Sigmoid colon (tissue), 4 donors: ENCODE measurements around the gene METTL26.

Experiments used
- CTCF ChIP-seq, 4 experiments: fragments of 450-650 bp in 3 of 4; fragments of 200-600 bp in 1 of 4; IDR thresholded peaks; one replicate each; pipeline ENCODE4 v1.5.1; 2016 to 2019; ENCODE audit warnings: antibody characterized with exemption in 4 of 4, mild to moderate bottlenecking in 3 of 4, moderate library complexity in 2 of 4
- EP300 ChIP-seq, 4 donors: sonication (generic); formaldehyde crosslinking; IDR thresholded peaks; one replicate each; pipeline ENCODE4 v1.6.1; 2017; ENCODE audit warnings: antibody characterized with exemption in 4 of 4
- POLR2A ChIP-seq, 2 donors: fragments of 450-650 bp; IDR thresholded peaks; one replicate each; pipeline ENCODE4 v1.6.1; 2016; ENCODE audit warnings: antibody characterized with exemption in 2 of 2, mild to moderate bottlenecking in 2 of 2, moderate library complexity in 2 of 2

DNA sequence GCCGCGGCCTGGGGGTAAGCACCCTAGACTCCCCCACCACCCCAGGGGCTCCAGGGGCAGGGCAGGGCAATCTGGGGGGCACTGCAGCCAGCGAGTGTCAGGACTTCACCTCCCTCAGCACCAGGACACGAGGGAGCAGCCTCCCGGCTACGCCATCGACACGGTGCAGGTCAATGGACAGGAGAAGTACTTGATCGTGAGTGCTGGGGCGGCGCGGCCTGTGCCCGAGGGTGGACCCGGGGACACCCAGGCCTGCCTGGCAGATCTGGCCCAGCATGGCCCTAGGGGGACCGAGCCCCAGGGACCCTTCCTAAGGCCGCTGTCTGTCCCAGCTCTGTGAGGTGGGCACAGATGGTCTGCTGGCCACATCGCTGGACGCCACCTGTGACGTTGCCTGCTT lies 36.3 kb upstream of the METTL26 start:
- TF ChIP-seq POLR2A (IDR thresholded peaks at IDR 0.05), result no peak
- no peak for TF ChIP-seq CTCF (IDR thresholded peaks at IDR 0.05)
- no peak for TF ChIP-seq EP300 (IDR thresholded peaks at IDR 0.05)
